Astrocyte of the spinal cord (primary cell): ENCODE measurements around the gene GH1.
A peak's percentile ranks its signal among the peaks of the same experiment; 100 is the strongest.
"Not testable (repeated sequence)": the region's sequence is repeated elsewhere in the genome, so short reads cannot be mapped to it uniquely, and the experiment has no call there.

Experiments used
- DNase-seq: peaks from one replicate; pipeline ENCODE4 v3.0.0; 2011; ENCODE audit warnings: low read depth, low spot score
- H3K4me3 ChIP-seq: 2 replicates; pipeline ENCODE4 v1.5.1; 2011; ENCODE audit warnings: low read depth, mild to moderate bottlenecking, low read length, moderate library complexity
- in situ Hi-C: cut with HindIII; loops from 2 replicates; pipeline ENCODE4 v1.10.0; 2017; ENCODE audit warnings: low sequenced_read_pairs
- TF ChIP-seq, protein P1 (sequence below): IDR thresholded peaks from 2 replicates; pipeline ENCODE4 v1.5.1; 2012; ENCODE audit warnings: low read depth, mild to moderate bottlenecking, low read length, inconsistent platforms

The GH1 gene

DNA sequence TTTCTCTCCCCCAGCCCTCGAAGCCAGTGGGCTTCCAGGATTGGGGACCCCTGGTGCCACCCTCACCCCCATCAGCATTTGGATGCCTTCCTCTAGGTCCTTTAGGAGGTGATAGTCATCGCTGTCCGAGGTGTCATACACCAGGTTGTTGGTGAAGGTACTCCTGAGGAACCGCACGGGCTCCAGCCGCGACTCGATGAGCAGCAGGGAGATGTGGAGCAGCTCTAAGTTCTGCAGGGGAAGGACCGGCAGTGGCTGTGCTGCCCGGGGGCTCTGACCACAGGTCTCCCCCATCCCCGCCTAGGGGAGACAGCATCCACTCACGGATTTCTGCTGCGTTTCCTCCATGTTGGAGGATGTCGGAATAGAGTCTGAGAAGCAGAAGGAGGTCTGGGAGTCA, 8.5 kb downstream of the GH1 start:
- no peak overlapping the region for H3K4me3 ChIP-seq
- in situ Hi-C loops: no loop called here
- TF ChIP-seq, protein P1, sequence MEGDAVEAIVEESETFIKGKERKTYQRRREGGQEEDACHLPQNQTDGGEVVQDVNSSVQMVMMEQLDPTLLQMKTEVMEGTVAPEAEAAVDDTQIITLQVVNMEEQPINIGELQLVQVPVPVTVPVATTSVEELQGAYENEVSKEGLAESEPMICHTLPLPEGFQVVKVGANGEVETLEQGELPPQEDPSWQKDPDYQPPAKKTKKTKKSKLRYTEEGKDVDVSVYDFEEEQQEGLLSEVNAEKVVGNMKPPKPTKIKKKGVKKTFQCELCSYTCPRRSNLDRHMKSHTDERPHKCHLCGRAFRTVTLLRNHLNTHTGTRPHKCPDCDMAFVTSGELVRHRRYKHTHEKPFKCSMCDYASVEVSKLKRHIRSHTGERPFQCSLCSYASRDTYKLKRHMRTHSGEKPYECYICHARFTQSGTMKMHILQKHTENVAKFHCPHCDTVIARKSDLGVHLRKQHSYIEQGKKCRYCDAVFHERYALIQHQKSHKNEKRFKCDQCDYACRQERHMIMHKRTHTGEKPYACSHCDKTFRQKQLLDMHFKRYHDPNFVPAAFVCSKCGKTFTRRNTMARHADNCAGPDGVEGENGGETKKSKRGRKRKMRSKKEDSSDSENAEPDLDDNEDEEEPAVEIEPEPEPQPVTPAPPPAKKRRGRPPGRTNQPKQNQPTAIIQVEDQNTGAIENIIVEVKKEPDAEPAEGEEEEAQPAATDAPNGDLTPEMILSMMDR: no peak
- DNase-seq: no peak

DNA sequence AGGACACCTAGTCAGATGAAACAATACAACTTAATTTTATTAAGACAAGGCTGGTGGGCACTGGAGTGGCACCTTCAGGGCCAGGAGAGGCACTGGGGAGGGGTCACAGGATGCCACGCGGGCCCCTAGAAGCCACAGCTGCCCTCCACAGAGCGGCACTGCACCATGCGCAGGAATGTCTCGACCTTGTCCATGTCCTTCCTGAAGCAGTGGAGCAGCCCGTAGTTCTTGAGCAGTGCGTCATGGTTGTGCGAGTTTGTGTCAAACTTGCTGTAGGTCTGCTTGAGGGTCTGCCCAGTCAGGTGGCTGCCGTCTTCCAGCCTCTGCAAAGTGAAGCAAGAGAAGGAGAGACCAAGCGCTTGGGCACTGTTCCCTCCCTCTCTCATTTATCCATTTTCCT, 9.1 kb downstream of the GH1 start:
- in situ Hi-C loops, DNase-seq: not testable (repeated sequence)

DNA sequence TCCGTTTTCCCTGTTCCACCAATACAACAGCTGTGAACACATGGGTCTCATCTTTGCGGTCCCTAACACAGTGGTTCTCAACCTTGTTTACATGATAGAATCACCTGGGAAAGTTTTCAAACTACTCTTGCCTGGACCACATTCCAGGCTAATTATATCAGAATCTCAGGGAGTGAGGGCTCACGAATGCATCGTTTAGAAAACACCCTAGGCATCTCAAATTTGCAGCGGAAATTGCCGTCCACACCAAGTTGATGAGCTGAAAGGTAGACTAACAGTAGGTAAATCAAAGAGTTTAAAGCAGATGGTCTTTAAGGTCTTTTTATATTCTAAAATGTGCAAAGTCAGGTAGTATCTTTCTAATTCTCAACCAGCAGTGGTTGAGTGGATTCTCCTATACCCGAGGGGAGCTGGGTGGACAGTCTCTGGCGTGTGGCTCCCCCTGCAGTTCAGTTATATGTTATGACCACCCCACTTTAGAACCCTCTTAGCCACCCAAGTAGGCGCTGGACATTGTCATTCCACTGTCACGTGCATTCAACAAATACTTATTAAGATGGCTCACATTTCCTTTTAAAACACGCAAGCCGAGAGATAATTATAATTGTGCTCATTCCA, 11.4 kb downstream of the GH1 start:
- in situ Hi-C loops, H3K4me3 ChIP-seq: not testable (repeated sequence)
- DNase-seq: peak; percentile 5
- TF ChIP-seq, protein P1: peak; percentile 33

More for the DNA sequence above, 9.1 kb downstream of the GH1 start:
- not testable (repeated sequence) for H3K4me3 ChIP-seq

GRCh38 chr17:63904796-63905195, 13.8 kb downstream of the GH1 start:
- H3K4me3 ChIP-seq, DNase-seq, in situ Hi-C loops: not testable (repeated sequence)

GRCh38 chr17:63903787-63904201, 14.8 kb downstream of the GH1 start:
- TF ChIP-seq, protein P1: peak; percentile 34
- H3K4me3 ChIP-seq, in situ Hi-C loops: not testable (repeated sequence)
- DNase-seq: peak; percentile 3

DNA sequence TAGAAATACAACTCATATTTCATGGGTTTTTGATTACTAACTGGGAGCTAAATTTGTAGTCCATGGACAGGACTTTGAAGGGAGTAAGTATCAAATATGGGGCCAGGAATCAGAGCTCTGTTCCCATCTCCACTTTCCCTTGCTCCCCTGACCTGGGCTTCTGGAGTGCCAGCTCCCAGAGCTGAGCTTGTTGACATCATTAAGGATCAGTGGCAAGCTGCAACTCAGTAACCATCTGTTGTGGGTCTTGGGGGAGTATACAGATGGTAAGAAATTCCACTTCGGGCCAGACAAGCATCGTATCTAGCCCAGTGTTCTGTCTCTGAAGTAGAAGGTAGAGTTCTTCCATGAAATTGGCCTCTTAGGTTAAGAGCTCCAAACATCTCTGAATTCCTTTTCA, 16.7 kb downstream of the GH1 start:
- DNase-seq, H3K4me3 ChIP-seq, in situ Hi-C loops: not testable (repeated sequence)

GRCh38 chr17:63898899-63899798, 19.5 kb downstream of the GH1 start:
- H3K4me3 ChIP-seq, in situ Hi-C loops, DNase-seq: not testable (repeated sequence)

GRCh38 chr17:63896524-63897354, 21.9 kb downstream of the GH1 start, which contains the start of gene CSH1:
TSS of gene CSH1 (minus strand) at chr17:63896574. CDS start at chr17:63896511, 63 bp downstream.
- H3K4me3 ChIP-seq, in situ Hi-C loops, DNase-seq: not testable (repeated sequence)

DNA sequence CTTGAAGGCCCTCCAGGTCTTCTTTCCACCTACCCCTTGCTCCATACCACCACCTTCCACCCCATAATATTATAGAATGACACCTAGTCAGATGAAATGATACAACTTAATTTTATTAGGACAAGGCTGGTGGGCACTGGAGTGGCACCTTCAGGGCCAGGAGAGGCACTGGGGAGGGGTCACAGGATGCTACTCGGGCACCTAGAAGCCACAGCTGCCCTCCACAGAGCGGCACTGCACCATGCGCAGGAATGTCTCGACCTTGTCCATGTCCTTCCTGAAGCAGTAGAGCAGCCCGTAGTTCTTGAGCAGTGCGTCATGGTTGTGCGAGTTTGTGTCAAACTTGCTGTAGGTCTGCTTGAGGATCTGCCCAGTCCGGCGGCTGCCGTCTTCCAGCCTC, 23.8 kb downstream of the GH1 start:
- DNase-seq, in situ Hi-C loops, H3K4me3 ChIP-seq: not testable (repeated sequence)

- DNase-seq, H3K4me3 ChIP-seq, in situ Hi-C loops: not testable (repeated sequence)
These were observed 24.6 kb downstream of the GH1 start for GRCh38 chr17:63894021-63894420.

DNA sequence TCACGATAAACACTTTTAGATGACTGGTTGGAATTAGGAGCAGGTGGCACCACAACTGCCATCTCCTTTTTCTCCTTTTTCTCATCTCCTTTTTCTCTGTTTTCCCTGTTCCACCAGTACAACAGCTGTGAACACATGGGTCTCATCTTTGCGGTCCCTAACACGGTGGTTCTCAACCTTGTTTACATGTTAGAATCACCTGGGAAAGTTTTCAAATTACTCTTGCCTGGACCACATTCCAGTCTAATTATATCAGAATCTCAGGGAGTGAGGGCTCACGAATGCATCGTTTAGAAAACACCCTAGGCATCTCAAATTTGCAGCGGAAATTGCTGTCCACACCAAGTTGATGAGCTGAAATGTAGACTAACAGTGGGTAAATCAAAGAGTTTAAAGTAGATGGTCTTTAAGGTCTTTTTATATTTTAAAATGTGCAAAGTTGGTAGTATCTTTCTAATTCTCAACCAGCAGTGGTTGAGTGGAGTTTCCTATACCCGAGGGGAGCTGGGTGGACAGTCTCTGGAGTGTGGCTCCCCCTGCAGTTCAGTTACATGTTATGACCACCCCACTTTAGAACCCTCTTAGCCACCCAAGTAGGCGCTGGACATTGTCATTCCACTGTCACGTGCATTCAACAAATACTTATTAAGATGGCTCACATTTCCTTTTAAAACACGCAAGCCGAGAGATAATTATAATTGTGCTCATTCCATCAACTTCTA, 26.2 kb downstream of the GH1 start:
- DNase-seq, H3K4me3 ChIP-seq, in situ Hi-C loops: not testable (repeated sequence)
